K562 (cell line): ENCODE measurements around the gene METTL25B. TPM values are rescaled to one million over a fixed set of nuclear protein-coding genes. Genes with fewer than 3 reads are reported as not detected.

Experiments
- ATAC-seq: fragments of 200-7000 bp; cut with Tn5 transposase; 3 replicates; pipeline ENCODE4 v1.9.1; 2020; ENCODE audit warnings: moderate library complexity
- BruUV-seq: library from RNA; stranded (reverse); fragments of 400-500 nt; replicated peaks from 2 replicates; lab custom pipeline; 2021; lab: Mats Ljungman, UMichigan
- CTCF ChIA-PET: fragments of 300-600 bp; formaldehyde crosslinking; extraction: SDS; loops from one replicate; lab custom pipeline; 2021; ENCODE audit warnings: low intra/inter-chr PET ratio; lab: Yijun Ruan, JAX
- POLR2A ChIA-PET: fragments of 300-600, 350-650 bp; sonication (Branson Sonifier 250); formaldehyde crosslinking; extraction: SDS; loops from one replicate; lab custom pipeline; 2021; ENCODE audit warnings: antibody characterized with exemption, inconsistent platforms; lab: Yijun Ruan, JAX
- DNase-seq, 4 experiments: peaks; one replicate each; pipeline versions ENCODE4 v3.0.0 to v3.0.0-alpha.2; 2011 to 2018; ENCODE audit warnings: low spot score in 3 of 4, mixed read lengths in 3 of 4; ENCODE audit errors: extremely low read depth in 1 of 4
- FAIRE-seq: peaks from 2 replicates; lab custom pipeline; 2011; peaks lifted over from hg19 to GRCh38; lab: Jason Lieb, UNC
- H2AFZ ChIP-seq: 2 replicates; pipeline ENCODE4 v1.6.0; 2011; ENCODE audit warnings: low read depth, low read length, control low read depth, inconsistent platforms
- H3K27ac ChIP-seq: fragments of 200-600 bp; 3 replicates; pipeline ENCODE4 v1.8.0; 2011; ENCODE audit warnings: low read depth, mild to moderate bottlenecking, control low read depth, inconsistent platforms, low read length, moderate library complexity, mixed read lengths; ENCODE audit errors: extremely low read depth
- H3K27me3 ChIP-seq, 2 experiments: fragments of 300-600 bp in 1 of 2; 2 replicates in 1 of 2; 3 replicates in 1 of 2; pipeline versions ENCODE4 v1.6.0 to v1.8.0; 2011; ENCODE audit warnings: inconsistent platforms in 2 of 2, low read length in 2 of 2, mild to moderate bottlenecking in 1 of 2, mixed read lengths in 1 of 2, moderate library complexity in 1 of 2; ENCODE audit not compliant: control insufficient read depth in 2 of 2, insufficient read depth in 2 of 2
- H3K36me3 ChIP-seq: fragments of 300-600 bp; 3 replicates; pipeline ENCODE4 v1.8.0; 2011; ENCODE audit warnings: mild to moderate bottlenecking, low read length, inconsistent platforms; ENCODE audit not compliant: control insufficient read depth, insufficient read depth
- H3K4me1 ChIP-seq, 2 experiments: fragments of 200-600 bp in 1 of 2; replicated peaks in 1 of 2; 2 replicates in 1 of 2; 3 replicates in 1 of 2; pipeline versions ENCODE4 v1.5.1 to v1.8.0; 2011; ENCODE audit warnings: inconsistent platforms in 2 of 2, low read length in 2 of 2, mild to moderate bottlenecking in 1 of 2, mixed read lengths in 1 of 2, moderate library complexity in 1 of 2; ENCODE audit not compliant: control insufficient read depth in 2 of 2, insufficient read depth in 2 of 2
- H3K4me2 ChIP-seq: 2 replicates; pipeline ENCODE4 v1.6.1; 2011; ENCODE audit warnings: low read length, control low read depth, inconsistent platforms, mixed read lengths; ENCODE audit not compliant: insufficient read depth
- H3K4me3 ChIP-seq: fragments of 200-600 bp; sonication (generic), shearing (Covaris generic); 2 replicates; pipeline ENCODE4 v1.5.1; 2016; ENCODE audit warnings: control low read depth, inconsistent platforms
- H3K79me2 ChIP-seq: fragments of 200-600 bp; 3 replicates; pipeline ENCODE4 v1.8.0; 2011; ENCODE audit warnings: low read length, inconsistent platforms; ENCODE audit not compliant: control insufficient read depth, insufficient read depth
- H3K9ac ChIP-seq, 2 experiments: 2 replicates each; pipeline versions ENCODE4 v1.6.0 to v1.6.1; 2011; ENCODE audit warnings: low read depth in 2 of 2, low read length in 2 of 2, control low read depth in 1 of 2, inconsistent platforms in 1 of 2, mild to moderate bottlenecking in 1 of 2, mixed read lengths in 1 of 2; ENCODE audit not compliant: insufficient read depth in 1 of 2
- H3K9me1 ChIP-seq: one replicate; pipeline ENCODE4 v1.6.0; 2011; ENCODE audit warnings: inconsistent platforms, mild to moderate bottlenecking, low read length, moderate library complexity; ENCODE audit not compliant: control insufficient read depth, insufficient read depth
- H3K9me3 ChIP-seq: replicated peaks from 2 replicates; pipeline ENCODE4 v1.5.1; 2011; ENCODE audit warnings: low read depth, low read length, inconsistent platforms; ENCODE audit not compliant: control insufficient read depth, insufficient read depth
- H4K20me1 ChIP-seq: replicated peaks from 2 replicates; pipeline ENCODE4 v1.6.1; 2011; ENCODE audit warnings: low read length, inconsistent platforms, mixed read lengths; ENCODE audit not compliant: control insufficient read depth, insufficient read depth
- BRF1 ChIP-seq: IDR thresholded peaks from 3 replicates; pipeline ENCODE4 v1.6.1; 2011; ENCODE audit warnings: borderline replicate concordance, mild to moderate bottlenecking; ENCODE audit not compliant: insufficient read length; ENCODE audit errors: extremely low read depth
- CBFA2T2 ChIP-seq: fragments of 450-650 bp; conservative IDR thresholded peaks from 2 replicates; pipeline ENCODE4 v1.6.1; 2017; ENCODE audit warnings: mild to moderate bottlenecking
- FOXM1 ChIP-seq, 2 experiments: fragments of 450-650 bp in 1 of 2; sonication (generic) in 1 of 2; formaldehyde crosslinking in 1 of 2; IDR thresholded peaks; 2 replicates each; pipeline versions ENCODE4 v1.6.1 to v1.9.0; 2017 to 2022; ENCODE audit warnings: low read depth in 2 of 2, mild to moderate bottlenecking in 2 of 2, missing genetic modification reagents in 1 of 2, moderate library complexity in 1 of 2
- ID3 ChIP-seq, 2 experiments: fragments of 250-450 bp in 1 of 2; fragments of 450-650 bp in 1 of 2; sonication (Bioruptor Pico) in 1 of 2; IDR thresholded peaks; 2 replicates each; pipeline versions ENCODE4 v1.6.1 to v1.8.0; 2016 to 2021; ENCODE audit warnings: mild to moderate bottlenecking in 2 of 2, moderate library complexity in 2 of 2, missing compliant biosample characterization in 1 of 2, missing genetic modification characterization in 1 of 2
- KLF13 ChIP-seq: fragments of 450-650 bp; IDR thresholded peaks from 2 replicates; pipeline ENCODE4 v1.6.1; 2016; ENCODE audit warnings: missing genetic modification characterization, low read depth, mild to moderate bottlenecking, missing compliant biosample characterization, moderate library complexity, borderline replicate concordance
- PKNOX1 ChIP-seq: fragments of 450-650 bp; IDR thresholded peaks from 2 replicates; pipeline ENCODE4 v1.6.1; 2016
- SMAD4 ChIP-seq: fragments of 250-450 bp; sonication (Bioruptor Pico); conservative IDR thresholded peaks from 2 replicates; pipeline ENCODE4 v1.8.0; 2021; ENCODE audit warnings: inconsistent platforms, mild to moderate bottlenecking, moderate library complexity
- ZNF282 ChIP-seq: sonication (generic); formaldehyde crosslinking; IDR thresholded peaks from 2 replicates; pipeline ENCODE4 v1.8.1; 2023; ENCODE audit warnings: missing genetic modification reagents
- ZNF347 ChIP-seq: fragments of 450-650 bp; formaldehyde crosslinking; IDR thresholded peaks from 2 replicates; pipeline ENCODE4 v1.4.0; 2020; ENCODE audit warnings: low read depth, mild to moderate bottlenecking, moderate library complexity
- ZNF445 ChIP-seq: fragments of 250-450 bp; sonication (Bioruptor Pico); IDR thresholded peaks from 2 replicates; pipeline ENCODE4 v1.4.0; 2020; ENCODE audit warnings: low read depth, mild to moderate bottlenecking, moderate library complexity
- ZNF695 ChIP-seq: fragments of 450-650 bp; formaldehyde crosslinking; IDR thresholded peaks from 2 replicates; pipeline ENCODE4 v1.4.0; 2020; ENCODE audit warnings: mild to moderate bottlenecking, moderate library complexity
- WGBS: fragments of 100-300 bp; shearing (Covaris generic); methylation state at CpG from one replicate; pipeline ENCODE4 v1.1.6; 2016; ENCODE audit warnings: low coverage, mixed read lengths; ENCODE audit not compliant: insufficient coverage; ENCODE audit errors: missing lambda C conversion rate; 5-methylcytosine and 5-hydroxymethylcytosine counted together
- in situ Hi-C: fragments of 300-500 bp; cut with MboI; formaldehyde crosslinking; loops from 4 replicates; pipeline ENCODE4 v1.15.0; 2018; ENCODE audit warnings: inconsistent platforms, mixed read lengths
- intact Hi-C: fragments of 100-400 bp; cut with micrococcal nuclease; formaldehyde crosslinking; loops from 2 replicates; pipeline ENCODE4 v1.14.2; 2022
- polyA plus RNA-seq, 8 experiments: library from polyadenylated mRNA; depleted of rRNA in 4 of 8; stranded (reverse) in 5 of 8; unstranded in 3 of 8; fragments of >200 nt; fragmentation: Nextera tagmentation in 2 of 8; fragmentation: Illumina TruSeq in 1 of 8; extraction: Ambion mirVana in 2 of 8; extraction: Trizol in 1 of 8; gene quantifications; 2 replicates each; pipeline versions ENCODE4 v1.2.1 to v1.2.3, GENCODE V29; 2011 to 2014; ENCODE audit warnings: inconsistent platforms in 1 of 8, missing spikeins in 1 of 8
- total RNA-seq, 7 experiments: library from RNA; depleted of rRNA in 6 of 7; stranded (reverse); fragments of >200 nt in 6 of 7; fragmentation: Illumina TruSeq in 2 of 7; extraction: Trizol in 2 of 7; gene quantifications; 2 replicates each; pipeline versions ENCODE4 v1.2.1 to v1.2.3, GENCODE V29; 2011 to 2021; ENCODE audit warnings: low replicate concordance in 1 of 7
- TF ChIP-seq, protein P1 (sequence below), 2 experiments: fragments of 450-650 bp; IDR thresholded peaks; 2 replicates each; pipeline ENCODE4 v1.6.1; 2018; ENCODE audit warnings: mild to moderate bottlenecking in 2 of 2, low read depth in 1 of 2; ENCODE audit not compliant: partially characterized antibody in 2 of 2

METTL25B gene
- total and polyA plus RNA-seq, 9 of the 15 experiments (the other 6 are each of a cell fraction or from before 2014, with no cell fraction given): 7.7 to 48.3 (median 33.1) TPM

DNA sequence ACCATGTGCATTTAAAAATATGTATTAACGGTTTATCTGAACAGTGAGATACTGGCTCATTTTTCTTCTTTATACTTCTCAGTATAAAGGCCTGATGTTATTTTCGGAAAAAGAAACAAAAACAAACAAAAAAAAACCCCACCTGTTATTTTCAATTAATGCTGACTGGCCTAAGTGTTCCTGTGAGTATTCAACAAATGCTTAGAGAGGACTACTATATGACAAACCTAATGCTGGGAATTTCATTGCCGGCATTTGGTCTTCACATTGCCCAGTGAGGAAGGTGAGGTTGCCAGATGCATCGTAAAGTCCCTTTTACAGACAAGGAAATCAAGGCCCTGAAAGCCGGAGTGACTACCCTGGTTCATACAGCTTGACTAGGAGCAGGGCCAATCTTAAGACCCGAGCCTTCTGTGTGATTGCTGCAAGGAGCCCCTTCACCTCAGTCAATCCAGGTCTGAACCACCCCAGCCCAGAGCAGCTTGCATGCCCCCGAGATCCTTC lies 12.0 kb downstream of the METTL25B start (continued):
- TF ChIP-seq ZNF282 (CRISPR knock-in tag) (no peak), ZNF445 (CRISPR knock-in tag) (no peak), KLF13 (no peak), ZNF347 (no peak), CBFA2T2 (no peak), ZNF695 (CRISPR knock-in tag) (no peak)

GRCh38 chr1:156740741-156741480 lies 12.6 kb downstream of the METTL25B start, which contains the start of gene MRPL24:
TSS of gene MRPL24 (minus strand) at chr1:156741088. CDS start at chr1:156738704, 2,384 bp downstream.
- H3K9ac ChIP-seq: peak within 1 kb of the TSS; percentile 87 to 93
- under 1% methylated on average over 38 of the region's 38 CpGs for WGBS
- ChIA-PET POLR2A (interaction anchor here (0.6 to 3.1 kb wide), 23 partner anchors 9 to 783 kb away, joined by 3 to 49 read pairs (median 4); partner anchors contain the start of genes HDGF, ISG20L2, METTL25B and NES), CTCF (interaction anchor here (0.7 kb wide), 1 partner anchor 63 kb away, joined by 3 read pairs; no protein-coding TSS in a partner anchor)
- peaks cover 7% of the 10 kb centered on the region for H4K20me1 ChIP-seq
- in situ Hi-C loops: loop anchor here (25.0 kb wide), 1 partner anchor 1429 kb away; the partner anchor contains the start of genes FDPS, PKLR and RUSC1
- H3K4me2 ChIP-seq: peak within 1 kb of the TSS; percentile 98
- FAIRE-seq: peak; percentile 100
- peaks cover 79% of the 10 kb centered on the region for H3K36me3 ChIP-seq
- ATAC-seq: peak; percentile 95
- intact Hi-C loops: loop anchor here (1.0 kb wide), 2 partner anchors 13 to 26 kb away; partner anchors contain the start of genes ISG20L2, METTL25B and PRCC
- H3K9me3 ChIP-seq: no peaks in the 10 kb centered on the region
- no TSS peak for BruUV-seq
- peak within 1 kb of the TSS; percentile 75 for H2AFZ ChIP-seq
- H3K4me1 ChIP-seq: peaks cover 24 to 26% of the 10 kb centered on the region in 2 experiments
- H3K4me3 ChIP-seq: peak within 1 kb of the TSS; percentile 63
- no peaks in the 10 kb centered on the region for H3K27me3 ChIP-seq
- H3K9me1 ChIP-seq: no peaks in the 10 kb centered on the region
- peaks cover 43% of the 10 kb centered on the region for H3K79me2 ChIP-seq
- peak; percentile 81 to 99 (median 90) for DNase-seq
- H3K27ac ChIP-seq: peak within 1 kb of the TSS; percentile 82
- no peak for TF ChIP-seq BRF1
- TF ChIP-seq, protein P1, sequence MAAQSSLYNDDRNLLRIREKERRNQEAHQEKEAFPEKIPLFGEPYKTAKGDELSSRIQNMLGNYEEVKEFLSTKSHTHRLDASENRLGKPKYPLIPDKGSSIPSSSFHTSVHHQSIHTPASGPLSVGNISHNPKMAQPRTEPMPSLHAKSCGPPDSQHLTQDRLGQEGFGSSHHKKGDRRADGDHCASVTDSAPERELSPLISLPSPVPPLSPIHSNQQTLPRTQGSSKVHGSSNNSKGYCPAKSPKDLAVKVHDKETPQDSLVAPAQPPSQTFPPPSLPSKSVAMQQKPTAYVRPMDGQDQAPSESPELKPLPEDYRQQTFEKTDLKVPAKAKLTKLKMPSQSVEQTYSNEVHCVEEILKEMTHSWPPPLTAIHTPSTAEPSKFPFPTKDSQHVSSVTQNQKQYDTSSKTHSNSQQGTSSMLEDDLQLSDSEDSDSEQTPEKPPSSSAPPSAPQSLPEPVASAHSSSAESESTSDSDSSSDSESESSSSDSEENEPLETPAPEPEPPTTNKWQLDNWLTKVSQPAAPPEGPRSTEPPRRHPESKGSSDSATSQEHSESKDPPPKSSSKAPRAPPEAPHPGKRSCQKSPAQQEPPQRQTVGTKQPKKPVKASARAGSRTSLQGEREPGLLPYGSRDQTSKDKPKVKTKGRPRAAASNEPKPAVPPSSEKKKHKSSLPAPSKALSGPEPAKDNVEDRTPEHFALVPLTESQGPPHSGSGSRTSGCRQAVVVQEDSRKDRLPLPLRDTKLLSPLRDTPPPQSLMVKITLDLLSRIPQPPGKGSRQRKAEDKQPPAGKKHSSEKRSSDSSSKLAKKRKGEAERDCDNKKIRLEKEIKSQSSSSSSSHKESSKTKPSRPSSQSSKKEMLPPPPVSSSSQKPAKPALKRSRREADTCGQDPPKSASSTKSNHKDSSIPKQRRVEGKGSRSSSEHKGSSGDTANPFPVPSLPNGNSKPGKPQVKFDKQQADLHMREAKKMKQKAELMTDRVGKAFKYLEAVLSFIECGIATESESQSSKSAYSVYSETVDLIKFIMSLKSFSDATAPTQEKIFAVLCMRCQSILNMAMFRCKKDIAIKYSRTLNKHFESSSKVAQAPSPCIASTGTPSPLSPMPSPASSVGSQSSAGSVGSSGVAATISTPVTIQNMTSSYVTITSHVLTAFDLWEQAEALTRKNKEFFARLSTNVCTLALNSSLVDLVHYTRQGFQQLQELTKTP (IDR thresholded peaks at IDR 0.05; ENCODE audit: low read depth in 1 of 2, partially characterized antibody in 2 of 2): peak in 1 of 2 experiments; percentile 99
- no peak for TF ChIP-seq ID3 (CRISPR knock-in tag; IDR thresholded peaks at IDR 0.05)
- TF ChIP-seq ID3 (tag; IDR thresholded peaks at IDR 0.05): peak; percentile 87
- no peak for TF ChIP-seq FOXM1 (IDR thresholded peaks at IDR 0.05; ENCODE audit: low read depth)
- TF ChIP-seq FOXM1 (CRISPR knock-in tag; IDR thresholded peaks at IDR 0.05; ENCODE audit: low read depth): peak; percentile 95; the same call in 1 of the 2 replicates
- TF ChIP-seq KLF13: peak; percentile 61
- peak; percentile 17 for TF ChIP-seq SMAD4 (CRISPR knock-in tag)
- TF ChIP-seq PKNOX1: peak; percentile 68; the same call in 1 of the 2 replicates
